Activated CD8-positive, alpha-beta memory T cell treated with anti-CD3 and anti-CD28 coated beads for 24 hours (primary cell): ENCODE data around the gene TMEM238.
A peak's percentile ranks its signal among the peaks of the same experiment; 100 is the strongest.

Source experiments
- DNase-seq: peaks from one replicate; pipeline ENCODE4 v3.0.0-alpha.2; 2020

Gene TMEM238

DNA sequence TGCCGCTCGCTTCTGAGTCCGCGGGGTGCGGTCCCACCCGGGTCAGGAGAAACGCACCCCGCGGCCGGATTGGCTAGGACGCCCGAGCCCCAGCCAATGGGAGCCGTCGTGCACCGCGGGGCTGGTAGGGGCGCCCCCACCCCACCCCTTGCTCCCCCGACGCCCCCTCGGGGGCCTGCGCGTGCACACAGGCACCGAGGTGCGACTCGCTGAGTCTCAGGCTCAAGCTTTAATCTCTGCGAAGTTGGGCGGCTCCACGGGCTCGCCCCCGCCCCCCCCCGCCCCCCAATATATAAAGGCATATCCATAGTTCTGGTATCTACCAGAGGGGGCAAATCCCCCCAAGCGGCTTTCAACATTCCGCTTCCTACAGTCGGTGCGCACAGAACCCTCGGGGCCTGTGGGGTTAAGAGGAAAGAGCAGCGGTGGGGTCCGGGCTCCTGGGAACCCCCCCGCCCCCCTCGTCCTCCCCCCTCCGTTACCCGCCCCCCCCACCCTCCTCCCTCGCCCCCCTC, 29.3 kb downstream of the TMEM238 start, which contains the start of gene COX6B2:
Gene COX6B2 (minus strand): TSS at position 22 of the 515 bp plus-strand sequence. CDS start 198 bp downstream, outside the sequence.
- DNase-seq, result no peak

DNA sequence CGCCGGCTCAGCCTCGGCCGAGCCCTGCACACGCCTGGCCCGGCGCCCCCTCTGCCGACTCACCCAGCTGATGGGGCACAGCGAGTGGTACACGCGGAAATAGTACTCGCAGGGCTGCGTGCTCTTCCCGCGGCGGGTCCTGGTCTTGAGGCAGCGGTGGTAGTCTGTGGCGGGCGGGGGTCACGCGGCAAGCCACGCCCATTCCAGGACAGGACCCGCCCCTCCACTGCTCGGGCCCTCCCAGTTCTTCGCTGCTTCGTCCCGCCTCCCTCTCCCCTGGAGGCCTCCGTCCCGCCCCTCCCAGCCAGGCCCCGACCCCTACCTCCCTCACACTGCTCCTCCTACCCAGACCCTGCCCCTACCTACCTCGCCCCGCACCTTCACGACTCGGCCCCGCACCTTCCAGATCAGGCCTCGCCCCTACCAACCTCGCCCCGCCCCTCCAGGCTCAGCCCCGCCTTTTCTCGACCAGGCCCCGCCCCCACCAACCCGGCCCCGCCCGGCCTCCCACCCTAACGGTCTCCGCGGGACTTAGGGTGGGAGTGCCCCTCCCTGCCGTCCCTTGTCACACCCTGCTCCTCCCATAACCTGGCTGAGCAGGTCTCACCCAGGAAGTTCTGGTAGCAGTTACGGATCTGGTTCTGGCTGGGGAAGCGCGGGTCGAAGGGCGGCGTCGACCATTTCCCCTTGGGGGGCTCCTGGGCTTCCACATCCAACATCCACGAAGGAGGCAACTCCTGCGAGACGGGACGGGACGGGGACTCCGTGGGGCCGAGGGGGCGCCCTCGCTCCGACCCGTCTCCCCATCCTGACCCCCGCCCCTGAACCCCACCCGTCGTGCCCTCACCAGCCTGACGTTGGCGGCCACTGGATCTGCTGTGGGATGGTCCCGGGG, 30.0 kb downstream of the TMEM238 start:
- peak; percentile 82 for DNase-seq

DNA sequence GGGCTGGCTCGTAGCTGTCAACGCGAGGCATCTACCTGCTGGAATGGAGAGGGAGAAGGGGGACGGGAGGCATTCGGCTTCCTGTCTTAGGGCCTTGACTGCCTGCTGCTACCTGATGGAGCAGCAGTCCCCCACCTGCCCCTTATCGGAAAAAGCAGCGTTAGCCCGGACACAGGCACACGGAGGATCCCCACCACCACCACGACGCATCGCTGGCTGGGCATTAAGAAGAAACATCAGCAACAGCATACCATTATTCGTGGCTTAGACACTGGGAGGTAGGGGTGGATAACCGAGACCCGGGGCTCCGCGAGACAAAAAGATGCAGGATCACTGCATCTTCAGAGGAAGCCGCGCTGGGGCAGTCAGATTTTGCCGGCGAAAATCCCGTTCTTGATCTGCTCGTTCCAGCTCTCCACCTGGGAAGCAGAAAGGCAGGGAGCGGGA, 30.7 kb downstream of the TMEM238 start:
- no peak for DNase-seq

DNA sequence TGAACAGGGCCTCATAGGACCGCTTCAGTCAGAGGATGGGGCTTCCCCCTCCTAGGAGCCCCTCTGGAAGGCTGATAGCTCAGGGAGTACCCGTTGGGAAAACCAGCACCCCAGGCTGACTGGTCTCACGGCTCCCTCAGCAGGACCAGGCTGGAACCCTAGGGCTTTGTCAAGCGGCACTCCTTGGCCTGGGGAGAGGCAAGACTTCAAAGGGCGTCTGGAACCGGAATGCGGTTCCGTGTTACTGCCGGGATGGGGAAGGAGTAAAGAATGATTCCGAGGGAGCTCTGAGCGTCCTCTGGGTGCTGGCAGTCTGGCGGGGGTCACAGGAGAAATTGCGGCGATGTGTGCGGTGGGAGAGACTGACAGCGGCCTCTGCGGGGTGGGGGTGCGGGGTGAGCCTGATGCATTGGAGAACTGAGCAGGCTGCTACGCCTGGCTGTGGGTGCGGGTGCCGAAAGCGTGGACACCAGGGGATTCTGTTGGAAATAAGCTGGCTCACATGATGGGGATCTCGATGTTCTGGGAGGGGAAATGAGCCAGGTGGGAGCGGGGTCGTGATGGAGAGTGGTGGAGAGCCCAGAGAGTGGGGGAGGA, 31.4 kb downstream of the TMEM238 start:
- DNase-seq, result no peak

DNA sequence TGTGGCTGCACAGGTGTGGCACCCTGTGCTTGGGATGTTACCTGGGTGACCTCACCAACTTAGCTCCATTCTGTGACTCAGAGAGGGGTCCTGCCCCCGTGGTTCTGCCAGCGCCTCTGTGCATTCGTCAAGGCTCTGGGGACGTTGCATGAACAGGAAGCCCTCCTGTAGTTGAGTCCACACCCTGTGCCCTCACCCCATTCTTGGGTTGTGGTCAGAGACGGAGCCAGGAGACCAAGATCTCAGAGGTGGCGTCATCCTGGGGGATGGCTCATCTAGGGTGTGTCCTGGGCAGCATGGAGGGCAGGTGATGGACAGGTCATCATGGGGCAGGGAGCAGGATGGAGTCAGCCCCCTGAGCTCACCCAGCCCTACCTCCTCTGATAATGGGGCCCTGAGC, 32.1 kb downstream of the TMEM238 start:
- DNase-seq, result no peak

DNA sequence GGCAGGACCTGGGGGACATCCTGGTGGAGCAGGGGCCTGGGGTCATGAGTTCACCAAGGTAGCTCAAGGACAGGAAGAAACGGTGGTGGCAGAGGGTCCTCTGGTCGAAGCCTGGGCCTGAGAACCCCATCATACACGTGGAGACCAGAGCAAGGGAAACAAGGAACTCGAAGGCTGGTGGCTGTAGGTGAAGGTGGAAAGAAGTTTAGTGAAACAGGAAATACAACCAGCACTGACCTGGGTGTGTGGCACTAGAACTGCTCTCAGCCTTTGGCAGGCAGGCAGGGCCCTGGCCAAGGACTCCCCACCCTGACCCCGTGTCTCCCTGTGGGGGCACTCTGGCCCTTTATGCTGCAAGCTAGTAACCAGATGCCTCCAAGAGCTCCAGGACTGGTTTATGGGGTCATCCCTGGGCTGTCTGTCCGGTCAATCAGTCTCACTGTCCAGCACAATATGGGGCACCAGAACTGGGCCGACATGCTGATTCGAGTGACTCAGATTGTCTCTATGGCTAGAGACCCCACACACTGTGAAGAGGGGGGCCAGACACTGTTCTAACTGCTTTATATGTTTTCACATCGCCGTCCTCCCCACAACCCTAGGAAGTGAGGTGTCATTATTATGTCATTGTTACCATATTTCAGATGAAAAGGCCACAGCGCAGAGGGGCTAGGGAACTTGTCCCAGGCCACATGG, 33.3 kb downstream of the TMEM238 start:
- DNase-seq, result no peak

DNA sequence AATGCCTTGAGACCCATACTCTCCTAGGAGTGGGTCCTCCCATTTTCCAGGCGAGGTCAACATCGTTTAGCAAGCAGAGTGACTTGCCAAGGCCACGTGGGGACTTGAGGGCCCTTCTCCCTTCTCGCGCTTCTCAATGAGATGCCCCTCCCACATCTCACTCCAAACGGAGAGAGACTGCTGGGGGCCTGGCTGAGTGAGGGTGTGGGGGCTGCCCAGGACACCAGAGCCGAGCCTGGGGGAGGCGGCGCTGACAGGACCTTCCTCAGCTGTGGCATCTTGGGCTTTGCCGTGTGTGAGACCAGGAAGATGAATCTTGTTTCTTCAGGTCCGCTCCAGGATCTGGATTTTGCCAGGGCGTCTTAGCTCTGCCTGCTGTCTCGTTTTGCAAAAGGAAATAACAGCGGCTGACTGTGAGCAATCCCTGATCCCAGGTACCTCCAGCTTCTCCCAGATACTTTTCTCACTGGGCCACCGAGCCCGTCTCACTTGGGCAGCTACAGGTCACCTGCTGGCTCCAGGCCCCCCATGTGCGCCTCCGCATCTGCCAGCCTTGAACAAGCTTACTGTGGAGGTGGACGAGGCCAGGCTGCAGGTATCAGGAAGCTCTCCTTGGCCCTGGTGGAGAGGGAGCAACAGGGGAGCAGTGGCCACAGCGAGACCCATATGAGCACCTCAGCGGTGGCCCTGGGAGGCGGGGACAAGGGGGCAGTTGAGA, 35.6 kb downstream of the TMEM238 start:
- DNase-seq, result no peak

DNA sequence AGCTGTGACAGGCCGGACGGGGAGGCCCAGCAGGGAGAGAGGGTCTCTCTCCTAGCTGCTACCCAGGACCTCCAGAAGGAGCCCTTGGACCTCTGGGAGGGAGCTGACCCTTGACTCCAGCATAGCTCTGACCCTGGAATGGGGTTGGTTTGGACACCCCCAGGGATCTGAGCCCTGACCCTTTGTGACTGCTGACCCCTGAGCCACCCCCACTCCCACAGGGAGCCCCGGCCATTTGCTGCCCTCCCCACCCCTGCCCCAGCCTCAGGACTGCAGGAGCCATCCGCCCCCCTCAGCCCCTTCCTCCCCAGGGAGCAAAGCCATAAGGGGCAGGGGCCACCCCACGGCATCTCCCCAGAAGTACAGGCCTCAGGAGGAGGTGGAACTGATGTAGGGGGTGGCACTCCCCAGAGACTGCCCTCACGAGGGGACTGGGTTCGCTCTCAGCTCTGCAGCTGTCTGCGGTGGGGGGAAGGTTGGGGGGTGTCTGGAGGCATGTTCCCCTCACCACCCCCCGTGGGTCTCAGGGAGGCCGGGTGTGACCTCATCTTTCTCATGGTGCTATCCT, 36.6 kb downstream of the TMEM238 start:
- no peak for DNase-seq

DNA sequence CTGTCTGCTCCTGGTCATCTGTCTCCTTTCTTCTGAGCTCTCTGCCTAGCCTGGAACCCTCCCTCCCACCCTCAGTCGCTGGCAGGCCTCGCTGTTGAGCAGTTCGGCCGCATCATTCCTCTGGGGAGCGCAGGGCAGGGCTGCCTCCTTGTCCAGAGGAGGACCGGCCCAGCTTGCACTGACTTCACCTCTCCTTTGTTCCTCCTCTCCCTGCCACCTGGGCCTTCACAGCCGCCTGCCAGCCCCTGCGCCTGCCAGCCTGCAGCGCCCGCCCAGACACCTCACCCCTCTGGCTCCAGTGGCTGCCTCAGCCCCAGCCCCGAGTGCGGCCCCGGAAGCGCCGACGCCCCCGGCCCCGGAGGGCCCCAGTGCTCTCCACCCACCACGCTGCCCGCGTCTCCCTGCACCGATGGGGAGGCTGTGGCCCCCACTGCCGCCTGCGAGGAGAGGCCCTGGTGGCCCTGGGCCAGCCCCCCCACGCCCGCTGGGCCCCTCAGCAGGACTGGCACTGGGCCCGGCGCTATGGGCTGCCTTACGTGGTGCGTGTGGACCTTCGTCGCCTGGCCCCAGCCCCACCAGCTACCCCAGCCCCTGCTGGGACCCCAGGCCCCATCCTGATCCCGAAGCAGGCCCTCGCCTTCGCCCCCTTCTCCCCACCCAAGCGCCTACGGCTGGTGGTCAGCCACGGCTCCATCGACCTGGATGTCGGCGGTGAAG, 37.2 kb downstream of the TMEM238 start:
- no peak for DNase-seq

DNA sequence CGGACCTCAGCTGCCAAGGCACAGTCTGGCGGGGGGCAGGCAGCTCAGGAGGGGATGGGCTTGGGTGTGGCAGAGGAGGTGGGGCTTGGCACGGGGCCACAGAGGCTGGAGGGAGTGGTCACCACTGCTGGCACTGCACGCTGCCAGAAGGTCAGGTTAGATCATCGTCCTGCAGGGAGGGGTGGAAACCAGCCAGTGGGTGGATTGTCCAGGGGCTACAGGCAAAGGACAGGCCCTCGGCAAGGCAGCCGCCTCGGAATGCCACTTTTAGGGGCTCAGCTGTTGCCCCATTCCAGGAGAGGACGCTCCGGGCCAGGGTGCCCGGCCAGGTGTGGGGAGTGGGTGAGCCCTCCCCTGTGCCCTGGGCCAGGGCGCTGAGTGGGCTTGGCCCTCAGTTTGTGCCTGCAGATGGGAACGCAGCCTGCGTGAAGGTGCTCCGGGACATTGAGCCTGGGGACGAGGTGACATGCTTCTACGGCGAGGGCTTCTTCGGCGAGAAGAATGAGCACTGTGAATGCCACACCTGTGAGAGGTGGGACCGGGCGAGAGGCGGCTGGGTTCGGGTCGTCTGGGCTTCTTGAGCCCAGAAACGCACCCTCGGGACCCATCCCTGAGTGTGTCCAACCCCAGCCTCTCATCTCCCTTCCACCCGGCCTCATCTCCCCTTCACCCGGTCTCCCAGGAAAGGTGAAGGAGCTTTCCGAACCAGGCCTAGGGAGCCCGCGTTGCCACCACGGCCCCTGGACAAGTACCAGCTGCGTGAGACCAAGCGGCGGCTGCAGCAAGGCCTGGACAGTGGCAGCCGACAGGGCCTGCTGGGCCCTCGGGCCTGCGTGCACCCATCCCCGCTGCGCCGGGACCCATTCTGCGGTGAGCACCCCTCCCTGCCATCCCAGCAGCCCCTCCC, 38.0 kb downstream of the TMEM238 start:
- no peak for DNase-seq

DNA sequence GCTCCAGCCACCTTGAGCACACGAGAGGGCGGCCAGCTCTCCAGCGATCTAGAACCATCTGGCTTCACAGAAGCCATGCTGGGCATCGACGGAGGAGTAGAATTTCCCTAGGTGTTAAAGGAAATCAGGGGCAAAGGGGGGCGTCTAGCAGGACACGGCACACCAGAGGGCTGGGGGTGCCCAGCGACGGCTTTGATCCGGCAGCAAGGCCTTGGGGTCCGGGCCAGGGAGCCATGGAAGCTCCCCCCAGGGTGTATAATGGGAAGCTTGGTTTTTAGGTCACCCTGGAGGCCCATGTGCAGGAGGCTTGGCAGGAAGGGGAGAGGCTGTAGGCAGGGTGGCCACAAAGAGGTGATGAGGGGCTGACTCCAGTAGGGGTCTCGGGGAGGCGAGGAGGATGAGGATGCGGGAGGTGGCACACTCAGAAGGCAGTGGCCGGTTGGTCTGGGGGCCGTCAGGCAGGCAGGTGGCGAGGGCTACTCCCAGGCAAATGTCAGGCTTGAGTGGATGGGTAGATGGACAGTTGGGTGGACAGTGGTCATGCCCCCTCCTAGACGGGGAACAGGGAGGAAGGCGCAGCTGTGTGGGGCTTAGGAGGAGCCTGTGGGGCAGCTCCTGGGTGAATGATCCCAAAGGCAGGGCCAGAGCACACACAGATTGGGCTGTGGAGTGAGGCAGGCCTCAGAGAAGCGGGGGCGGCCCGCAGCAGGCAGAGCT, 38.8 kb downstream of the TMEM238 start:
- no peak for DNase-seq

DNA sequence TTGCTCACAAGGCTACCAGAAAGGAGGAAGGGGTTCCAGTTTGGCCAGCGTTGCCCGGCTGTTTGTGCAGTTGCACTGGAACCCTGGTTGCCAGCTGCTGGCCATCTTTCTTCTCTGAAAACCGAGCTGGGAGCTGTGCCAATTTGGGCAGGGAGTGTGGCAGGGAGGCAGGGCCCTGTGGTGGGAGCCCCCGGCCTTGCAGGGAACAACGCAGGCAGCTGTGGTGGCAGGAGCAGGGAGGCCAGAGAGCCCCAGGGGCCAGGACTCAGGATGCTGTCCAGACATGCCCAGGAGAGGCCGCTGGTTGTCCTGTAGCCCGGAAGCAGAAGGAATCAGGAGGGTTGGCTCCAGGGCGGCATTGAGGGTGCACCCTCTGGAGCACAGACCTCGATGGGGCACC, 39.6 kb downstream of the TMEM238 start:
- DNase-seq, result no peak

DNA sequence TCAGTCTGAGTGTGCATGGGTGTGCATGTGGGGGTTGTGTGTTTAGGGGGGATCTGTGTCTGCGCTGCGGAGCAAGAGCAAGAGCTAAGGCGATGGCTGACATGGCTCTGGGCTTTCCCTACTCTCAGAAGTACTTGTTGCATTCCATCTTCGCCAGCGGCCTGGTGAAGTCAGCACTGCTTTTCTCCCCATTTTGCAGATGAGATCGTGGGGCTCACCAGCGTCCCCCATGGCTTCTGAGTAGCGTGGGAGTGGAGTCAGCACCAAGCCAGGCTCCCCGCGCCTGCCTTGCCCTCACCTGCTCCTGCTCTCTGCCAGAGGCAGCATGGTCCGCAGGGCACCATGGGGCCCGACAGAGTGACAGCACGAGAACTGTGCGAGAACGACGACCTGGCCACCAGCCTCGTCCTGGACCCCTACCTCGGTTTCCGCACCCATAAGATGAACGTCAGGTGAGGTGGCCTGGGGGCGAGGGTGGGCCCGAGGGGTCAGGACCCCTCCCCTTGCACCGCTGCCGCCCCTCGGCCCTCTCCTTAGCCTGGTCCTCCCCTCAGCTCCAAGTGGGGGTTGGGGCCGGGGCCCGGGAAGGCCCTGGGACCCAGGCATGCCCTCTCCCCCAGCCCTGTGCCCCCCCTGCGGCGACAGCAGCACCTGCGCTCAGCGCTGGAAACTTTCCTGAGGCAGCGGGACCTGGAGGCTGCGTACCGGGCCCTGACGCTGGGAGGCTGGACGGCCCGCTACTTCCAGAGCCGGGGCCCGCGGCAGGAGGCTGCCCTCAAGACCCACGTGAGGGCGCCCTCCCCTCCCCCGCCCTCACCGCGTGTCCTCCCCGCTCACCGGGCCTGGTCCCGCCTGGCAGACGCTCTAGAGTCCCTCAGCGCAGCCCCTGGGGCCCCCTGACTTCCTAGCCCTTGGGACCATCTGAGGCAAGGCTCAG, 42.2 kb downstream of the TMEM238 start:
- DNase-seq, result no peak

DNA sequence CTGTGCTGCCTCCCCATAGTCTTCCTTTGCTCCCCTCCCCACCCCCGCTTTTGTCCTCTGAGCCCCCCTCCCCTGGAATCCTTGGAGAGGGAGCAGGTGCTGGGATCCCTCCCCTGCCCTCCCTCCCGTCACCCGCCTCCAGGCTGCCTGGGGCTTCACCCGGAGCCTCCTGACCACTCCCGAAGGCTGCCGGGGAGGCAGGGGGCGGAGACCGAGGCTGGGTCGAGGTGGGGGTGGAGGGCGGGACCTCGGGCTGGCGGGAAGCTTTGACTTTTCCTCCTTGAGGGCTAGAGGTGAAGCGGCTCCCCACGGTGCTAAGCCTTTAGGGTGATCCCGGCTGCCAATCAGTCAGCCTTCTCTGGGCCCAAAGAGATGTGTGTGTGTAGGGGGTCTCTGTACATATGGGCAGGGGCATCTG, 42.9 kb downstream of the TMEM238 start:
- DNase-seq, result peak; percentile 79

DNA sequence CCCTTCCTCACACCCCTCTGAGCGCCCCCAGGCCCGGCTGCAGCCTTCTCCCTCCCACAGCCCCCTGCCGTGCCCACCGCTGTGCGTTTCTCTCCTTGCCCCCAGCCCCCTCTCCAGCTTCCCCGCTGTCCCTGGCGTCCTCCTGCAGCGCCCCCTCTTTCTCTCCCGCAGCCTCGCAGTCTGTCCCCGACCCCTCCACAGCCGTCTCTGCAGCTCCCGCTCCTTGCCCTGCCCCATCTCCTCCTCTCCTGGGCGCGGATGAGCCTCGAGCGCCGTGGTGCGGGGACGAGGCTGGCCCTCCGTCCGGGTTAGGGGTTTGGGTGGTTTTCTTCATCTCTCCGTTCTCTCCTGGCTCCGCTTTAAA, 43.3 kb downstream of the TMEM238 start:
- DNase-seq, result no peak

DNA sequence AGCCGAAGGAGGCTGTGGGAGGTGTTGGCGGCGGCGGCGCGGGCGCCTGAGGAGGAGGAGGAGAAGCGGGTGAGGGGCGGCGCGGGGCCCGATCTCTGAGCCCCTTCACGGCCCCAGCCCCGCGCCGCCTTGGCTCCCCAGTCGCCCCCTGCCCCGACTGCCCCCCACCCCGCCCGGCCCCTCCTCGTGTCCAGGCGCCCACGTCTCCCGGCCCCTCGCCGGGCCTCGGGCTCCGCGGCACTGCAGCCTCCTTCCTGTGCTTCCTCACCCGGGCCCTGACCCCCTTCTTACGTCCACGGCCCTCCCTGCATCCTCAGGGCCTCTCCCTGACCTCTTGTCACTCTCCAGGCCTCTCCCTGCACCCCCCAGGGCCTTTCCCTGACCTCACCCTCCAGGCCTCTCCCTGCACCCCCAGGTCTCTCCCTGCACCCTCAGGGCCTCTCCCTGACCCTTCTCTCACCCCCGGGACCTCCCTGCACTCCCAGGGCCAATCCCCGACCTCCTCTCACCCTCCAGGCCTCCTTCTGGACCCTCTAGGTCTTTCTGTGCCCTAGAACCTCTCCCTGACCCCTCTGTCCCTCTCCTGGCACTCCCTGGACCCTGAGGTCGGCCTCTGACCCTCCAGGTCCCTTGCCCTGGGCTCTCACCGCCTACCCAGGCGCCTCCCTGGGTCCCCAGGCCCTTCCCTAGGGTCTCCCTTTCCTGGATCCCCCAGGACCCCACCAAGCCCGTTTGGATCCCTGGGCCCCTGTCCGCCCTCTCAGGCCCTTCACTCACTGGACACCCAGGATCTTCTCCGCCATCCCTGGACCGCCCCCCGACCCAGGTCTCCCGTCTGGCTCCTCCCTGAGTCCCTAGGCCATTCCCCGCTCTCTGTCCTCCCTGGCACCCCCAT, 44.0 kb downstream of the TMEM238 start:
- no peak for DNase-seq

DNA sequence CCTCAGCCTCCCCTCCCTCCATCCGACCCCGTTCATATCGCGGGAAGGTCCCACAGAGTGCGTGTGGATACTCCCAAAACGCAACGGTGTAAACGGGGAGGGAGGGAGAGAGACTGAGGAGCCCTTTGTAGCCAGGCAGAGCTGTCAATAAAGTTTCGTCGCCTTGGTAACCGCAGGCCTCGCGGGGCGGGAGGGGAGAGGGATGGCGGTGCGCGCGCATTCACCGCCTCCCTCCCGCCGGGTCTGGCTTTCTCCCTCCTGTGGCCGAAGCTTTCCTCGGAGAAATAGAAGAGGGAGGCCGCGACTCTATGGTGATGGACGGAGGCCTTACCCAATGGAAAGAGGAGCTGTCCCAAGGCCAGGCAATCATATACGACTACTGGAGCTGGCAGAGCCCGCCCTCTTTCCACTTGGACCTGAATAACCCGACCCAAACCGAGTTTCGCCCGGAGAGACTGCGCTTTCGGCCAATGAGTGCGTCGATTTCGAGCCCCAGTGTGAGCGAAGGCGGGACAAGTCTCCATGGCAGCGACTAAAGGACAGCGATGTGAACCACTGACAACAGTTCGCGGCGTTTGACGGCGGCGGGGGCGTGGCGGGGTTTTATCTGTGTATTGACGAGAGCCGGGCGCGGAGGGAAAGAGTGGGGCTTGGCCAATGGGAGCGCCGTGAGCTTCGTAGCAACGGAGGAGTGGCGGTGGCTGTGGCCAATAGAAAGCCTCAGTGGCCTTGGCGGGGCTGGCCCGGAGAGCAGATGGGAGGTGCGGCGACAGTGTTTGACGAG, 44.8 kb downstream of the TMEM238 start, which contains the start of gene KMT5C:
Gene KMT5C (plus strand): TSS at position 772 of the 784 bp plus-strand sequence. CDS start 2,061 bp downstream, outside the sequence.
- peak; percentile 100 for DNase-seq
